Stimulated activated CD4-positive, alpha-beta T cell treated with anti-CD3 and anti-CD28 coated beads, Interleukin-15, amount 100 ng/mL, for 1 hour (primary cell): ENCODE measurements around the gene KRTAP9-6.
"Not testable (repeated sequence)": the region's sequence is repeated elsewhere in the genome, so short reads cannot be mapped to it uniquely, and the experiment has no call there.

Source experiments
- DNase-seq, 2 donors: peaks; one replicate each; pipeline ENCODE4 v3.0.0-alpha.2; 2020; ENCODE audit warnings: low read depth in 1 of 2, low spot score in 1 of 2

The KRTAP9-6 gene

DNA sequence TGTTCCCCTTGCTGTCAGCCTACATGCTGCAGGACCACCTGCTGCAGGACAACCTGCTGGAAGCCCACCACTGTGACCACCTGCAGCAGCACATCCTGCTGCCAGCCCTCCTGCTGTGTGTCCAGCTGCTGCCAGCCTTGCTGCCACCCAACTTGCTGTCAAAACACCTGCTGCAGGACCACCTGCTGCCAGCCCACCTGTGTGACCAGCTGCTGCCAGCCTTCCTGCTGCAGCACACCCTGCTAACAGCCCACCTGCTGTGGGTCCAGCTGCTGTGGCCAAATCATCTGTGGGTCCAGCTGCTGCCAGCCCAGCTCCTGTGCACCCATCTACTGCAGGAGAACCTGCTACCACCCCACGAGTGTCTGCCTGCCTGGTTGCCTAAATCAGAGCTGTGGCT lies 6.1 kb downstream of the KRTAP9-6 start:
- not testable (repeated sequence) for DNase-seq

GRCh38 chr17:41271858-41272257 lies 6.7 kb downstream of the KRTAP9-6 start:
- no peak for DNase-seq

GRCh38 chr17:41275648-41276190 lies 10.5 kb downstream of the KRTAP9-6 start, which contains the start of gene KRTAP9-7:
Gene KRTAP9-7, plus strand, starts transcription at chr17:41275698. Its CDS starts 0 bp downstream, at chr17:41275698.
- DNase-seq, result not testable (repeated sequence)

DNA sequence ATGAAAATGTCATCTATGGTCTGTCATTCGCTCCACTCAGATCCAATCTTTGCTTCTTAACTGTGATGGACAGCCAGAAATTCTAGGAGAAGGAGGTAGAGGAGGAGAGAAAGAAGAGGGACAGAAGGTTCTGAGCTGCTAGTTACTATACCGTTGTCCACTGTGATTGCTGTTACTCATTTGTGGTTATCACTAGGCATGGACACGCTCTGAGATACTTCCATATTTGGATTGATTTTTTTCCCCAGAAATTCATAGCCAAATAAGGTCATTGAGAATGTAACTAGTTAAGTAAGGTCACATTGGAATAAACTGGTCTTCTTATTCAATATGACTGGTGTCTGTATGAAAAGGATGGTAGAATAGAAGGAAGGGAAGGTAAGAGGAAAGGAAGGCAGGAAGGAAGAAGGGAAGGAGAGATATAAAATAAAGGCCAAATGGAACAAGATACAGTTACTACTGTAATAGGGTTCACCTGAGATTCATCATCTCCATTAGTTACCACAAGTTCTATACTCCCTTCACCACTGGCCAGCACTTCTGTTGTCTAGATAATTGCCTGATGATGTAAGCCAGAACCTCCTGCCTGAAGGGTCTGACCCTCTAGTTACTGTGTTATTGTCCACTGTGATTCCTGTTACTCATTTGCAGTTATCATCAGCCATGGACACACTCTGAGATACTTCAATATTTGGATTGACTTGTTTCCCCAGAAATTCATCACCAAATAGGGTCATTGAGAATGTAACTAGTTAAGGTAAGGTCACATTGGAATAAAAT lies 13.2 kb downstream of the KRTAP9-6 start:
- DNase-seq, result no peak

GRCh38 chr17:41284043-41284442 lies 18.9 kb downstream of the KRTAP9-6 start:
- no peak for DNase-seq

GRCh38 chr17:41284546-41284945 lies 19.4 kb downstream of the KRTAP9-6 start:
- DNase-seq, result no peak

DNA sequence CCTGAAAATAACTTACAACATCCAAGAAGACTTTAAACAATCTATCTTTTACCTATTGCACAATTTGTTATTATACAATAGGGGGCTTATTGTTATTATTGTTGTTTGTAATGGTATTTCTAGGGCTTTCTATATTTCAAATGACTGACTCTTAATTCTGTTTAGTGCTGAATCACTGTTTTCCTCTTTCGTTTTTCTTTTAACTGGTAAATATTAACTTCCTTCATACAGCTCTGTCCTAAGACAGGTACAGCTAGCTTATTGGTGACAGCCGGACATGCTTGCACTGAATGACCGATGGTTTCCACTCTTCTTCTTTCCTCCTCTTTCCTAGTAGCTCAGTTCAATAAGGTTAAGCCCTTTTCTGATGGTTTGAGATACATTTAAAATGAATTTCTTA lies 21.9 kb downstream of the KRTAP9-6 start:
- DNase-seq, result no peak

DNA sequence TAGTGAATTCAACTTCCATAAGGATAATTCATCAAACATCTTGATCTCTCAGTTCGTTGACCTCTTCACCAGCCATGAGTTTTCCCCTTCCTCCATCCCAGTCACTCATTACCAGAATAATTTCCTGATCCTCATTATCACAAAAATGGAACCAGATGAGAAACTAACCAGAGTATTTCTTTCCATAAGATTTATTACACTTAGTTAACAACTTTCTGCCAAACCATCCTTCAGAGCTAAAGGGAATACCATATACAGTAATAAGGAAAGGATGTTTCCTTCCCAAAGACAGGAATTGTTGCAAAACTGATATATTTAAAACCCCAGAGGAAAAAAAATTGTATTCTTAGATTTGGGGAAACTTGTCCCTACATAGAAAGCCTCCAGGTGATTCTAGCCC lies 28.8 kb downstream of the KRTAP9-6 start:
- DNase-seq, result no peak

GRCh38 chr17:41296846-41297245 lies 31.7 kb downstream of the KRTAP9-6 start:
- DNase-seq, result no peak

DNA sequence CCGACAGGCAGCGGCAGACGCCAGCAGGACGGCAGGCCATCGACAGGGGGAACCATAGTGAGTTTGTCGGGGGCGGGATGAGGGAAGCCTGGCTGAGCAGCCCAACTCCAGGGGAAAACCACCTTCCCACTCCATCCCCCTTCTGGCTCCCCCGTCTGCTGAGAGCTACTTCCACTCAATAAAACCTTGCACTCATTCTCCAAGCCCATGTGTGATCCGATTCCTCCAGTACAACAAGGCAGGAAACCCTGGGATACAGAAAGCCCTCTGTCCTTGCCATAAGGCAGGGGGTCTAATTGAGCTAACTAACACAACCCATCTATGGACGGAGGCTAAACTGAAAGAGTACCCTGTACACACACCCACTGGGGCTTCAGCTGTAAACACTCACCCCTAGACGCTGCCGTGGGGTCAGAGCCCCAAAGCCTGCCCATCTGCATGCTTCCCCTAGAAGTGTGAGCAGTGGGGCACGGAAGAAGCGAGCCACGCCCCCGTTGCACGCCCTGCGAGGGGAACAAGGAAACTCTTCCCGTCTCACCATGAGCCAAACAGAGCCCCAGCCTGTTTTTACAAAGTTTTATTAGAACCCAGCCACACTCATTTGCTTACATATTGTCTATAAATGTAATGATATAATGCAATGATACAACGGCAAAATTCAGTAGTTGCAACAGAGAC lies 33.4 kb downstream of the KRTAP9-6 start:
- no peak for DNase-seq

GRCh38 chr17:41301204-41301790 lies 36.1 kb downstream of the KRTAP9-6 start:
- no peak for DNase-seq

- DNase-seq, result no peak
Observed at GRCh38 chr17:41301916-41302901, 37.0 kb downstream of the KRTAP9-6 start, which contains the start of gene KRTAP29-1. Gene KRTAP29-1, minus strand, starts transcription at chr17:41302851. Its CDS starts 0 bp downstream, at chr17:41302851.

DNA sequence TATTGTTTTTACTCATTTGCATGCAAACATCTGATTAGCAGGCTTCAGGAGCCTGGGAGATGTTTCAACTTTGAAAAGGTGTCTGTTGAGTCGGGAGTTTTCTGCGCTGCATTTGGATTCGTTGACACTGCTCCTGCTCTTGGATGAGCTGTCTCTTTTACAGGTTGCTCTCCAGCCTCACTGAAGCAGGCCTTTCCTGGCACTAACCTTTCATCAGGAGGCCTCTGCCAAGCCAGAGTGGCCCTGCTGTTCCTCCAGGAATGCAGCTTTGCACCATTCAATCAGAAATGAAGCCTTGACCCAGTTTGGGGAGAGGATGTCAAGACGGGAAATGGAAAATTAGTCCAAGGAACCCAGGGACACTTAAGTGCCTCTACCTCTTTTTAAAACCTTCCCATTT lies 37.8 kb downstream of the KRTAP9-6 start:
- DNase-seq, result no peak

DNA sequence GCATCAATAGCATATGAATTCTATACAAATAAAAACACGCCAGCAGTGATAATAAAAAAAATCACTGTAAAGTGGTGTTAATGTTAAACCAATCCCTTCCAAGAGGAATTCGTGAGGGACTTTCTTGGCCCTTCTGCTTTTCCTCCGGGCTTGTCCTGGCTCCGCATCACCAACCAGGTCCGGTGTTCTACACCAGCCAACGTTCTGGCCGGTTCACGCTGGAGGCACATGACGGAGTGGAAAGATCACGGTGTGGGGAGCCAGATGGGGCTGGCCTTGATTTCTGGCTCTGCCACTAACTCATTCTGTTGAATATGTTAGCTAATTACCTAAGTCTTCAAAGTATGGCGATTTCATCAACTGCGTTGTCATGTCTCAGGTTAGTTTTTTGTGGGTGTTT lies 38.9 kb downstream of the KRTAP9-6 start:
- DNase-seq, result no peak

DNA sequence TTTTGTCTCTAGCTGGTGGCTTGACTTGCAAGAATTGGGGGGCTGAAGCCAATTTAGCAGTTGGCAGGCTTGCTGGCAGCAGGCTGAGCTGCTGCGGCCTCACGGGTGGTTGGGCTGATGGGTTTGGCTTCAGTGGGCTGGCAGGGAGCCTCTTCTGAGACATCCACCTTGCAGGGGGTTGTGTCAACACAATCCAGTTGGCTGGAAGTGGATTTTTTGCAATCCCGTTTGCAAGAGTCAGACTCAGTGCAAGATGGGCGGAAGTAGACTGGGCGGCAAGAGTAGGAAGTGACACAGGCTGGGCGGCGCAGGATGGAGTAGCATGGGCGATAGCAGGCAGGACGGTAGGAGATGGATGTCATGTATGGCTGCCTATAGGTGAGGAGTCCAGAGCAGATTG lies 42.5 kb downstream of the KRTAP9-6 start:
- no peak for DNase-seq

DNA sequence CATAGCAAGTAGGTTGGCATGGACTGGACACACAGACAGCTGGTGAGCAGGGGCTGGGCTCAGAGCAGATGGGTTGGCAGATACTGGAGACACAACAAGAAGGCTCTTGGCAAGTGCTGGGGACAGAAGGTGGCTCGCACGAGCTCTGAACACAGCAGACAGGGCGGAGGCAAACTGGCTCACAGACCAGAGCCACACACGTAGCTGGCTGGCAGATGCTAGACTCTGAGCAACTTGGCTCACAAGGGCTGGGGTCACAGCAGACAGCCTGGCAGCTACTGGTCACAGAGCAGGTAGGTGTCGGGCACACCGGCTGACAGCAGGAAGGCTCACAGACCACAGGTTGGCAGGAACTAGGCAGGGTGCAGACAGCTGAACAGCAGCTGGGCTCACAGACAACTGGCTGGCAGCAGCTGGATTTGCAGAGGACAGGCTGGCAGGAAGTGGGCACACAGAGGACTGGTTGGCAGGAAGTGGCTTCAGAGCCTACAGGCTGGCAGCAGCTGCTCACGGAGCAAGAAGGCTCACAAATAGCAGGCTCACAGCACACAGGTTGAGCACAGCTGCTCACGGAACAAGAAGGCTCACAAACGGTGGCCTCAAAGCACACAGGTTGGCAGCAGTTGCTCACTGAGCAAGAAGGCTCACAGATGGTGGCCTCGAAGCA lies 43.2 kb downstream of the KRTAP9-6 start:
- peak in 1 of 2 donors; percentile 71 for DNase-seq

DNA sequence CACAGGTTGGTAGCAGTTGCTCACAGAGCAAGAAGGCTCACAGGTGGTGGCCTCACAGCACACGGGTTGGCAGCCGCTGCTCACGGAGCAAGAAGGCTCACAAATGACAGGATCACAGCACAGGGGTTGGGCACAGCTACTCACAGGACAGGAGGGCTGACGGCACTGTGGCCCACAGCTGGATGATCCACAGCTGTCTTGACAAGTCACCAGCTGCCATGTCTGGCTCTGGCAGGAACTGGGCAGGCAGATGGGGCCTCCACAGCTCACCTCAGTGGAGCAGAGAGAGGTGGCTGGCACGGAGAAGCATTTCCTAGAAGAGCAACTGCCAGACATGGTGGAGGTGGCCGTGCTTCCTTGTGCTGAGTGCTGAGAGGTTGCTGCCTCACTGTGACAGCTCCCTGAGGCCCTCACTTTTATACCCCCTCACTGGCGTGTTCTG lies 43.8 kb downstream of the KRTAP9-6 start, which contains the start of gene KRTAP16-1:
Gene KRTAP16-1 (minus strand): TSS at position 392 of the 442 bp plus-strand sequence. CDS start 56 bp downstream, at position 336.
- DNase-seq, result peak in 1 of 2 donors; percentile 40

- DNase-seq, result no peak
Observed at GRCh38 chr17:41311111-41311510, 45.9 kb downstream of the KRTAP9-6 start.

DNA sequence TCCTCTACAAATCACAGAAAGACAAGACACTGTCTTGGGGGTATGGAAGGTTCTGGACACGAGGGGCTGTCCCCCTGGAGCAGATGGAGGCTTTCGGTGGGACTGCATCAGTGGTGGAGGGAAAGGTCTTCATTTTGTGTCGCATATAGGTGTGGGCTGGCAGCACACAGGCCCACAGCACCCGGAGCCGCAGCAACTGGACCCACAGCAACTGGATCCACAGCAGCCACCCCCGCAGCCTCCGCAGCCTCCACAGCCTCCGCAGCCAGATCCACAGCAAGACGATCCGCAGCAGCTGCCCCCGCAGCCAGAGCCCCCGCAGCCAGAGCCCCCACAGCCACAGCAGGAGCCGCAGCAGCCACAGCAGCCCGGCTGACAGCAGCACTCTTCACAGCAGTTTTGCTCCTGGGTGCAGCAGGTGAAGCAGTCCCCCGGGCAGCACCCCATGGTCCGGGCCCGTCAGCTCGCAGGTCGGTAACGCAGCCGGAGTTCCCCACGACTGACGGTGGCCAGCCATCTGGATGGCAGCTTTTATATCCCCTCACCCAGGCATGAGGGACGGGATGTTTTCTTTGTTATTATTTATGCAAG lies 50.1 kb downstream of the KRTAP9-6 start, which contains the start of gene KRTAP17-1:
Gene KRTAP17-1 (minus strand): TSS at position 507 of the 591 bp plus-strand sequence. CDS start 60 bp downstream, at position 447.
- no peak for DNase-seq
